Measurements from ENCODE around the gene GOLPH3.

DNA sequence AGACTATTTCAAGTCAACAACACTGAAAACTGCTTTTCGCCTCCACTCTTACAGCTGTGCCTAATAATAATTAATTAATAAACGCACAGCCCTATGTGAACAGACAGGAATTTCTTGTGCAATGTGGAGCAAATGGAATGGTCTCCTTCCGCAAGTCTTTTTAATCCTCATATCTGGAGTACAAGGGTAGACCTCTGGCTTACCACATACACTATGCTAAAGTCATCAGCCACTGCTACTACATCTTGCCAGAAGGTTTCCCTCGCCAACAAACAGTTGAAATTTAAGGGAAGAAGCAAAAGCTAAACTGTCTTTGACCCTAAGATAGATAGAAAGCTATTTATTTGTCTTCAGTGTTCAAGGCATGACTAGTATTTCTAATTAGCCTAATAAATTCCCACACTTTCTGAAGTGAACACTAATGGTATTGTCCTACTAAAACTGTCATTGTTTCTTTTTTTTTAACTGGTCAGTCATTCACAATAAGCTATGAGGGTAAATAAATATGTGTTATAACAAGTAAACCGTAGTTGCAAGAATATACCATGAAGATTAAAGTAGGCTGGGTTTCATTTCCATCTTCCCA is 63.9 kb downstream of the GOLPH3 start:
- TF ChIP-seq EGR1 (IDR thresholded peaks at IDR 0.05; ENCODE audit: low read depth in 2 of 2) = no peak
- TF ChIP-seq, protein P1, sequence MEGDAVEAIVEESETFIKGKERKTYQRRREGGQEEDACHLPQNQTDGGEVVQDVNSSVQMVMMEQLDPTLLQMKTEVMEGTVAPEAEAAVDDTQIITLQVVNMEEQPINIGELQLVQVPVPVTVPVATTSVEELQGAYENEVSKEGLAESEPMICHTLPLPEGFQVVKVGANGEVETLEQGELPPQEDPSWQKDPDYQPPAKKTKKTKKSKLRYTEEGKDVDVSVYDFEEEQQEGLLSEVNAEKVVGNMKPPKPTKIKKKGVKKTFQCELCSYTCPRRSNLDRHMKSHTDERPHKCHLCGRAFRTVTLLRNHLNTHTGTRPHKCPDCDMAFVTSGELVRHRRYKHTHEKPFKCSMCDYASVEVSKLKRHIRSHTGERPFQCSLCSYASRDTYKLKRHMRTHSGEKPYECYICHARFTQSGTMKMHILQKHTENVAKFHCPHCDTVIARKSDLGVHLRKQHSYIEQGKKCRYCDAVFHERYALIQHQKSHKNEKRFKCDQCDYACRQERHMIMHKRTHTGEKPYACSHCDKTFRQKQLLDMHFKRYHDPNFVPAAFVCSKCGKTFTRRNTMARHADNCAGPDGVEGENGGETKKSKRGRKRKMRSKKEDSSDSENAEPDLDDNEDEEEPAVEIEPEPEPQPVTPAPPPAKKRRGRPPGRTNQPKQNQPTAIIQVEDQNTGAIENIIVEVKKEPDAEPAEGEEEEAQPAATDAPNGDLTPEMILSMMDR (IDR thresholded peaks at IDR 0.05; ENCODE audit: low read depth, low read length, missing input control) = no peak
